ENCODE results near the gene CDH24.

DNA sequence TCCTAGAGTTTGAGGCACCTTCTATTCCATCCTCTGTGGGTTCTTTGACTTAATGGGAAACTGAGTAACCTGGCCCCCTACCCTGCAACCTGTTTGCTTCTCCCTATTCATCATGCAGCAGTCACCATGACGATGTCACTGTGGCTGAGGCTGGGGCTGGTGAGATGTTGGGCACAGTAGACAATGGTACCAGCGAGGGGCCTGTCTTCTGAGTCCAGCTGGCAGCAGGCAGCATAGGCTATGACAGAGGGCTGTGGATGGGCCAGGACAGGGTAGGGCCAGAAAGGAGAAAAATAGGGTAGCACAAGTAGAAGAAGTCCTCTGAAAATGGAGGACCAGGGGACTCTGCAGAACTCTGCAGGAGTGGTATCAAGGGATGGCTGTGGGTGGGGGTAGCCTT, 45.5 kb upstream of the CDH24 start:
- TF ChIP-seq MYC (IDR thresholded peaks at IDR 0.05; ENCODE audit: low read depth, low read length): no peak
- TF ChIP-seq POLR2A (IDR thresholded peaks at IDR 0.05; ENCODE audit: extremely low read depth, insufficient read length): no peak
- TF ChIP-seq, protein P1, sequence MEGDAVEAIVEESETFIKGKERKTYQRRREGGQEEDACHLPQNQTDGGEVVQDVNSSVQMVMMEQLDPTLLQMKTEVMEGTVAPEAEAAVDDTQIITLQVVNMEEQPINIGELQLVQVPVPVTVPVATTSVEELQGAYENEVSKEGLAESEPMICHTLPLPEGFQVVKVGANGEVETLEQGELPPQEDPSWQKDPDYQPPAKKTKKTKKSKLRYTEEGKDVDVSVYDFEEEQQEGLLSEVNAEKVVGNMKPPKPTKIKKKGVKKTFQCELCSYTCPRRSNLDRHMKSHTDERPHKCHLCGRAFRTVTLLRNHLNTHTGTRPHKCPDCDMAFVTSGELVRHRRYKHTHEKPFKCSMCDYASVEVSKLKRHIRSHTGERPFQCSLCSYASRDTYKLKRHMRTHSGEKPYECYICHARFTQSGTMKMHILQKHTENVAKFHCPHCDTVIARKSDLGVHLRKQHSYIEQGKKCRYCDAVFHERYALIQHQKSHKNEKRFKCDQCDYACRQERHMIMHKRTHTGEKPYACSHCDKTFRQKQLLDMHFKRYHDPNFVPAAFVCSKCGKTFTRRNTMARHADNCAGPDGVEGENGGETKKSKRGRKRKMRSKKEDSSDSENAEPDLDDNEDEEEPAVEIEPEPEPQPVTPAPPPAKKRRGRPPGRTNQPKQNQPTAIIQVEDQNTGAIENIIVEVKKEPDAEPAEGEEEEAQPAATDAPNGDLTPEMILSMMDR (IDR thresholded peaks at IDR 0.05; ENCODE audit: low read depth, low read length): no peak
- TF ChIP-seq, protein P2, sequence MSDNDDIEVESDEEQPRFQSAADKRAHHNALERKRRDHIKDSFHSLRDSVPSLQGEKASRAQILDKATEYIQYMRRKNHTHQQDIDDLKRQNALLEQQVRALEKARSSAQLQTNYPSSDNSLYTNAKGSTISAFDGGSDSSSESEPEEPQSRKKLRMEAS (IDR thresholded peaks at IDR 0.05; ENCODE audit: low read depth, low read length): no peak
